Measurements from ENCODE around the gene OPRD1.
"Not testable (repeated sequence)": the region's sequence is repeated elsewhere in the genome, so short reads cannot be mapped to it uniquely, and the experiment has no call there.

Gene OPRD1

DNA sequence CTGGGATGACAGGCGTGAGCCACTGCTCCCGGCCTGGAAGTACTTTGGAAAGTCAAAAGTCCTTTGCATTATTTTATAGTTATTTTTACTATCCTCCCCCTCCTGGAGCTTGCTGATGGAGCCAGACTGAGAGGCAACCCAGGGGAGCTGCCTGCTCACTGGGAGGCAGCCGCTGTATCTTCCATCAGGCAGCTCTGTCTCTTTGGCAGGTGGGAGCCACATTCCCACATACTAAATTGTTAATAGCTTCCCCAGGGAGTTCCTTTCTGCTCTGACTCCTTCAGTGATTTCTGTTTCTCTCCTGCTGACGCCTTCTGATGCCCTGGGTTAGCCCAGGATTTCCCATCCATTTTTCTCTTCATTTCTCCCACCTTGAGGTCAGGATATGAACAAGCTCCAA lies 4.9 kb upstream of the OPRD1 start:
- DNase-seq (ENCODE audit: insufficient read length) (no peak), FAIRE-seq (no peak)
- TF ChIP-seq TAF1 (IDR thresholded peaks at IDR 0.05; ENCODE audit: borderline replicate concordance, low read depth, low read length) = no peak

DNA sequence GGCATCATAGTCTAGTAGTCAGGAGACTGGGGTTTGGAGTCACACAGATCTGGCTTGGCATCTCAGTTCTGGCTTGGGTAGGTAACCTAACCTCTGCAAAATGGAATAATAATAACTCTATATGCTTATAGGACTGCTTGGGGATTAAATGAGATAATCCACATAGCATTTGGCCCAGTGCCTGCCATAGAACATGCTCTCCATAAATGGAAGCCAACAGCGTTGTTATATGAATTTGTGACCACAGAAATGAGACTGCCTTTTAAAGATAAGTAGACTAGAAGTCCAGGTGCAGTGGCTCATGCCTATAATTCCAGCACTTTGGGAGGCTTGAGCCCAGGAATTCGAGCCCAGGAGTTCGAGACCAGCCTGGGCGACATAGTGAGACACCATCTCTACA lies 4.0 kb upstream of the OPRD1 start:
- FAIRE-seq = no peak
- TF ChIP-seq POLR2AphosphoS5 (IDR thresholded peaks at IDR 0.05; ENCODE audit: low read depth, low read length) (no peak), POLR2A (IDR thresholded peaks at IDR 0.05; ENCODE audit: low read depth, low read length) (no peak), TAF1 (IDR thresholded peaks at IDR 0.05; ENCODE audit: borderline replicate concordance, low read depth, low read length) (no peak)
- no peak for DNase-seq (ENCODE audit: insufficient read length)

DNA sequence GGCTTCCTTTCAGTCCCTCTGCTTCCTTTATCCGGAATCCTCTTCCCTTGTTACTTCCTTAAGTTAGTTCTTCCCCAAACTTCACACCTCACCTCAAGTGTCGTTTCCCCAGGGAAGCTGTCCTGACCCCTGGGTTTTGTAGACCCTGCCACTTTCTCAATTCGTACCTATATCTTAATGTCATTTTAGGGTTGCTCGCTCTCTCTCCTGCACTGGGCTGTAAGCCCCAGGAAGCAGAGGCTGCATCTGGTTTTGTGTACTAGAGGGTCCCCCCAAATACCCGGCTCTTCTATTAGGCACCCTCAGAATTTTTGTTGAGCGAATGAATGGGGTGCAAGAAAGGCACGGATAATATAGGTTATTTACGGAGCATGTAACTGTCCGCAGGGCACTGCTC lies 603 bp upstream of the OPRD1 start:
- DNase-seq (ENCODE audit: insufficient read length) (no peak), FAIRE-seq (no peak)
- TF ChIP-seq TAF1 (IDR thresholded peaks at IDR 0.05; ENCODE audit: borderline replicate concordance, low read depth, low read length) (no peak), POLR2A (IDR thresholded peaks at IDR 0.05; ENCODE audit: low read depth, low read length) (no peak), POLR2AphosphoS5 (IDR thresholded peaks at IDR 0.05; ENCODE audit: low read depth, low read length) (no peak)

DNA sequence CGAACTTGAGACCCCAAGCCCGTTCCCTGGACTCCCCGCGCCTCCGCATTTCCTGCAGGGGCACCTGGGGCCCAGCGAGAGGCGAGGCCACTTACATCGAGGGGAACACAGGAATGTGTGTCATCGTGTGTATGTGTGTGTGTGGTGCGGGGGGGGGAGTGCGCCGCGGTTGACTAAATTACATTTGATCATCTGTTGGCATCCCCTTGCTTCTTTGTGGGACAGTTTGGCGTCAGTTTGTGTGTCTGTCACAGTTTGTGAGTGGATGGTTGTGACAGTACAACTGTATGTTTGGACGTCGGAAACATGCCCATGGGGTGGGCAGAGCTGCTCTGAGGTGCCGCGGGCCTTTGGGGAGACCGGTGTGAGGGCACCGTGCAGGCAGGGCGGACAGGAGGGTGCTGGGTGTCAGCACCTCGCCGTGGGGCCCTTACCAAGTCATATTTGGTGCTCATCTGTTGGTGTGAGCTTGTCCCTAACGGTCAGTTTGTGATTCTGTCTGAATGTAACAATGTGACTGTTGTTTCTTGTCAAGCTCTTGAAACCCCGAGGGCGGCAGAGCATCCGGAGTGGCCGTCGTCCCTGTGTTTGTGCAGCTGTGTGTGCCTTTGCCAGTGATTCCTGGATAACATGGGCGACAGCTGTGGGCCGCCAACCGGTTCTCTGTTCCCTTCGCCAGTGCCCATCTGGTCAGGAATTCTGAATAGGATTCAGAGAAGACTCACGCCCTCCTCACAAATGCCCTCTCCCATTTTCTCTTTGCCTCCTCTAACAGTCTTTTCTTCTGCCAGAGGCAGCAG lies 899 bp downstream of the OPRD1 start:
- DNase-seq (ENCODE audit: insufficient read length) (no peak), FAIRE-seq (no peak)
- TF ChIP-seq POLR2A (IDR thresholded peaks at IDR 0.05; ENCODE audit: low read depth, low read length) (no peak), POLR2AphosphoS5 (IDR thresholded peaks at IDR 0.05; ENCODE audit: low read depth, low read length) (no peak), TAF1 (IDR thresholded peaks at IDR 0.05; ENCODE audit: borderline replicate concordance, low read depth, low read length) (no peak)

DNA sequence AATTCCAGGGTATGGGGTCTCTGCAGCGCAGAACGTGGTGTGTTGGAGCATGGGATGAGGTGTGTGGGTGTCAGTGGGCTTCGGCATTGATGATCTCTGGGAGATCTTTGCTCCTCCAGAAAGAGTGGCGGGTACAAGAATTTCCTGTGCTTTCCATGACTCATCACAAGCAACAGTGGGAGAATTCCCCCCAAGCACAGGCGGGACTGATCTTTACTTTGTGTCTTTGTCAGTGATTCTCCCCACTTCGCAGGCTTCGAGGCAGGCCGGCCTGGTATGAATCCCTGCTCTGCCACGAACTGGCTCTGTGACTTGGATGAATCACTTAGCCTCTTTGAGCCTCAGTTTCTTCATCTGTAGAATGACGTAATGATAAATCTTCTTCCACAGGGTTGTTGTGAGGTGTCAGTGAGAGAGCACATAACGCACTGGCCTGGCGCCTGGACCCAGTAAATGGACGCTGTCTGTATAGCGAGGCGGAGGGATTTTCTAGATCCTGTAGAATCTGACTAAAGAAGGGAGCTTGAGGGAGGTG lies 2.0 kb downstream of the OPRD1 start:
- TF ChIP-seq TAF1 (IDR thresholded peaks at IDR 0.05; ENCODE audit: borderline replicate concordance, low read depth, low read length) (no peak), POLR2A (IDR thresholded peaks at IDR 0.05; ENCODE audit: low read depth, low read length) (no peak), POLR2AphosphoS5 (IDR thresholded peaks at IDR 0.05; ENCODE audit: low read depth, low read length) (no peak)
- DNase-seq (ENCODE audit: insufficient read length) = no peak
- FAIRE-seq = no peak

DNA sequence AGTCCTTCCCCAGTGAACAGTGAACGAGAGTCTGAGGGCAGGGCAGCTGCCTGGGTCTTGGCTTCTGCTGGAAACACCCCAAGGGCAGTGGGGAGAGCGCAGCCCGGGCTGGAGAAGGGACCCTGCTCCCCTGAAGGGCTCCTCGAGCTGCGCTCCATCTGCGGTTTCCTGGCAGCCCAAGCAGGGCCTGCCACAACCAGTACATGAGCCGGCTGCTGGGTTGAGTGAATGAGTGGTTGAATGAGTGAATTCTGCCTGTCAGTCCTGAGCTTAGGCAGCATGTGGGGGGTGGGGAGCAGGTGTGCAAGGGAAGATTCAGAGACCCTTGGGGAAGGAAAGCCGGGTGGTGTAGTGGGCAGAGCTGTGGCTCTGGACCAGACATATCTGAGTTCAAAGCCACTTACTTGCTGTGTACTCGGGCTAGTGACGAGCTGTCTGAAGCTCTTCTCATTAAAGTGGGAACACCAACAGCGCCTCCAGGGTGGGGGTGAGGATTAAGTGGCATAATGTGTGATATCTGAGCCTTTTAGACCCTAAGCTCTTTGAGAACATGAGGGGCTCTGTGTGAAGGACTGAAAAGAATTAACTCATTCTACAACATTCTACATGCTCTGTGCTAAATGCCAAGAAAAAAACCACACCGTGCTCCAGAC lies 3.7 kb downstream of the OPRD1 start:
- DNase-seq (ENCODE audit: insufficient read length) (no peak), FAIRE-seq (no peak)
- TF ChIP-seq TAF1 (IDR thresholded peaks at IDR 0.05; ENCODE audit: borderline replicate concordance, low read depth, low read length) (no peak), POLR2AphosphoS5 (IDR thresholded peaks at IDR 0.05; ENCODE audit: low read depth, low read length) (no peak), POLR2A (IDR thresholded peaks at IDR 0.05; ENCODE audit: low read depth, low read length) (no peak)

DNA sequence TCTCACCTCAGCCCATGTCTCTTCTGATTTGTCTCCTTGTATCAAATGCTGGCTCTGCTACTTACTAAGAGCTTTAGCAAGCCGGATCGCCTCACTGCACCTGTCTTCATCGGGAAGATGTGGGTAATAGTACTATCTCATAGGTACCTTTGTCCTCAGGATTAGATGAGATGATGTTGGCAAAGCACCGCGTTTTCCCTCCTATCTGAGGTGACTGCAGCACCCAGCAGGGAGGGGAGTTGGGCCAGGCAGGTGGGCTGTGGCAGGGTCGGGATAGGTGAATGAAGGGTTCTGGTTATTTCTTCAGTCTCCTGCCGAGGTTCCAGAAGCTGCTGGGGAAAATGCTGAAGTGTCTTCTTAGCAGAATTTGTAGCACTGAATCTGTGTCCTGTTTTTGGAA lies 5.2 kb downstream of the OPRD1 start:
- DNase-seq (ENCODE audit: insufficient read length) (no peak), FAIRE-seq (no peak)
- TF ChIP-seq TAF1 (IDR thresholded peaks at IDR 0.05; ENCODE audit: borderline replicate concordance, low read depth, low read length) (no peak), POLR2A (IDR thresholded peaks at IDR 0.05; ENCODE audit: low read depth, low read length) (no peak), POLR2AphosphoS5 (IDR thresholded peaks at IDR 0.05; ENCODE audit: low read depth, low read length) (no peak)

DNA sequence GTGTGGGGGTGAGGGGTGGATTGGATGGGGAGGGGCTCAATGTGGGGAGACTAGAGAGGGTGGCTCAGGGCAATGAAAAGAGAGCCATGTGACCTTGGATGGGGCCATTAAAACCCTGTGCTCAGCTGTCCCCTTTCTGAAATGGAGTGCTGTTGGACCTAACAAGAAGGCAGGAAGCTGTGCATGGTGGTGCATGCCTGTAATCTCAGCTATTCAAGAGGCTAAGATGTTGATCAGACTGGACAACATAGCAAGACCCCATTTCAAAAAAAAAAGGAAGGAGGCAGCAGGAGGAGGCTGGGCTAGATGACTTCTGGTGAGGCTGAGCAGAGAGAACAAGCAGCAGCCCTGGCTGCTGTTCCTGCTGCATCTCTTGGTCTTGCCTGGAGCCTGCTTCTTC lies 7.0 kb downstream of the OPRD1 start:
- DNase-seq (ENCODE audit: insufficient read length) = no peak
- FAIRE-seq = no peak
- no peak for TF ChIP-seq TAF1 (IDR thresholded peaks at IDR 0.05; ENCODE audit: borderline replicate concordance, low read depth, low read length)
- TF ChIP-seq POLR2A (IDR thresholded peaks at IDR 0.05; ENCODE audit: low read depth, low read length) = no peak
- no peak for TF ChIP-seq POLR2AphosphoS5 (IDR thresholded peaks at IDR 0.05; ENCODE audit: low read depth, low read length)

DNA sequence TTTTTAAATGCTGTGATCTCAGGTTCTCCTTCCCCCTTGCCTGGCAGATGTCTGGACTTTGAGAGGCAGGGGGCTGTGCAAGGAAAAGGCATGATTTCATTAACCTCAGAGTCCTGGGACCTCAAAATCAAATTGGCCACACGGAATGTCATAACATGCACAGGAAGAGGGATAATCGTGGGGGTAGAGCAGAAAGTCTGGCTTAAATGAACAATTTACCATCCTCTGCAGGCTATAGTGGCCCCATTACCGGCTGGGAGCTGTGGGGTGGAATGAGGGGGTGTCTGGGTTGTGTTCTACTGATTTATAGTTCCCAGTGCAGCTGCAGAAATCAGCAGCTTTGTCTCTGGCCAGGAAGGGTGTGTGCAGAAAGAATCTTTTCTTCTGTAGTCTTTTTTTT lies 10.8 kb downstream of the OPRD1 start:
- no peak for FAIRE-seq
- DNase-seq (ENCODE audit: insufficient read length) = no peak
- TF ChIP-seq TAF1 (IDR thresholded peaks at IDR 0.05; ENCODE audit: borderline replicate concordance, low read depth, low read length) (no peak), POLR2AphosphoS5 (IDR thresholded peaks at IDR 0.05; ENCODE audit: low read depth, low read length) (no peak), POLR2A (IDR thresholded peaks at IDR 0.05; ENCODE audit: low read depth, low read length) (no peak)

DNA sequence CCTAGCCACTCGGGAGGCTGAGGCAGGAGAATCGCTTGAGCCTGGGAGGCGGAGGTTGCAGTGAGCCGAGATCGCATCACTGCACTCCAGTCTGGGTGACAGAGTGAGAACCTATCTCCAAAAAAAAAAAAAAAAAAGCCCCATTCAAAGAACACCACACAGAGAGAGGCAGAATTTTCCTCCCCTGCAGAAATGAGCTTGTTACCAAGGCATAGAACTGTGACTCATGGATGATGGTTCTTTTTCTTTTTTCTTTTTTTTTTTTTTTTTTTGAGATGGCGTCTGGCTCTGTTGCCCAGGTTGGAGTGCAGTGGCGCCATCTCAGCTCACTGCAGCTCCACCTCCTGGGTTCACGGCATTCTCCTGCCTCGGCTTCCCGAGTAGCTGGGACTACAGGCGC lies 12.1 kb downstream of the OPRD1 start:
- not testable (repeated sequence) for FAIRE-seq; DNase-seq (ENCODE audit: insufficient read length)

DNA sequence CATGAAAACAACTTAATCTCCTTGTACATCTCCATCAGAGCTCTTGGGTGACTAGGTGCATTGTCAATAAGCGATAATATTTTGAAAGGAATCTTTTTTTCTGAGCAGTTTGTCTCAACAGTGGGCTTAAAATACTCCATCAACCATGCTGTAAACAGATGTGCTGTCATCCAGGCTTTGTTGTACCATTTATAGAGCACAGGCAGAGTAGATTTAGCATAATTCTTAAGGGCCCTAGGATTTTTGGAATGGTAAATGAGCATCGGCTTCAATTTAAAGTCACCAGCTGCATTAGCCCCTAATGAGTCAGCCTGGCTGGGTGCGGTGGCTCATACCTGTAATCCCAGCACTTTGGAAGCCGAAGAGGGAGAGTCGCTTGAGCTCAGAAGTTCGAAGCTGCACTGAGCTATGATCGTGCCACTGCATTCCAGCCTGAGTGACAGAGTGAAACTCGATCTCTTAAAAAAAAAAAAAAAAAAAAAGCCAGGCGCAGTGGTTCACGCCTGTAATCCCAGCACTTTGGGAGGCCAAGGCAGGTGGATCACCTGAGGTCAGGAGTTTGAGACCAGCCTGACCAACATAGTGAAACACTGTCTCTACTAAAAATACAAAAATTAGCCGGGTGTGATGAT lies 16.4 kb downstream of the OPRD1 start:
- DNase-seq (ENCODE audit: insufficient read length); FAIRE-seq: not testable (repeated sequence)

DNA sequence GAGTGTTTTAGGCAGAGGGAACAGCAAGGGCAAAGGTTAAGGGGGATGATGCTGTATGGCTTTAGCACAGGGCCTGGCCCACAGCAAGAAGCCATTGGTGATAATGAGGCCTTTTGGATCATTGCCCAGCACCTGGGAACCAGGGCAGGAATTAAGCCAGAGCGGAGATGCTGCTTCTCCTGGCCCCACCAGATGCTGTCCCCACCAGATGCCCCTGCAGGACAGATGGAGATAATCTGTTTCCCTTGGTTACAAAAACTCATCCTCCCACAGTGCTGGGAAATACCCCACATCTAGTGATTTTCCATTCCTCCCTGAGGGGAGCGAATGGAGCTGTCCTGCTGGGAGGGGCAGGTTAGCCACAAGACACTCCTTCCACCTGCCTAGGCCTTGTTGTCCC lies 18.8 kb downstream of the OPRD1 start:
- DNase-seq (ENCODE audit: insufficient read length) (no peak), FAIRE-seq (no peak)

More for the DNA sequence above, 18.8 kb downstream of the OPRD1 start:
- TF ChIP-seq TAF1 (IDR thresholded peaks at IDR 0.05; ENCODE audit: borderline replicate concordance, low read depth, low read length) = no peak
- no peak for TF ChIP-seq POLR2A (IDR thresholded peaks at IDR 0.05; ENCODE audit: low read depth, low read length)
- TF ChIP-seq POLR2AphosphoS5 (IDR thresholded peaks at IDR 0.05; ENCODE audit: low read depth, low read length) = no peak
